Measurements from ENCODE around the gene SLAMF1. TPM values are rescaled to one million over a fixed set of nuclear protein-coding genes. Genes with fewer than 3 reads are reported as not detected.
"Not testable (repeated sequence)": the region's sequence is repeated elsewhere in the genome, so short reads cannot be mapped to it uniquely, and the experiment has no call there.

The SLAMF1 gene
- total RNA-seq, 3 donors from 2014 or later (not counting 1 experiment from before 2014, with no cell fraction given): 1.1 to 3.5 (median 2.1) TPM

GRCh38 chr1:160560806-160561205, 86.0 kb downstream of the SLAMF1 start:
- Mint-ChIP-seq H3K36me3 (peaks cover 25% of the 10 kb centered on the region), H3K27ac (peak overlapping the region; percentile 14 to 45), H3K27me3 (ENCODE audit: low read depth in 2 of 2) (no peaks in the 10 kb centered on the region), H3K9me3 (peaks cover 2 to 5% of the 10 kb centered on the region in 2 donors), H3K4me3 (peak overlapping the region; percentile 32), H3K4me1 (peaks cover 48 to 50% of the 10 kb centered on the region in 2 donors)
- H3K27me3 ChIP-seq (ENCODE audit: control insufficient read depth, insufficient read depth, low read length): no peaks in the 10 kb centered on the region
- H3K9me3 ChIP-seq (ENCODE audit: control insufficient read depth, insufficient read depth, low read length): no peaks in the 10 kb centered on the region
- H3K4me3 ChIP-seq (ENCODE audit: low read length): no peak overlapping the region
- H3K27ac ChIP-seq (ENCODE audit: low read length): no peak overlapping the region
- no peaks in the 10 kb centered on the region for H3K36me3 ChIP-seq (ENCODE audit: control insufficient read depth, insufficient read depth, low read length)
- no peak for TF ChIP-seq CTCF (IDR thresholded peaks at IDR 0.05)
- DNase-seq: no peak
- H3K4me1 ChIP-seq (ENCODE audit: control insufficient read depth, insufficient read depth, low read length): peaks cover 13% of the 10 kb centered on the region
- no peak for ATAC-seq
- intact Hi-C loops (cut with micrococcal nuclease): loop anchor here (10.0 kb wide), 1 partner anchor 46 kb away; no protein-coding TSS in a partner anchor

GRCh38 chr1:160560045-160560705, 86.7 kb downstream of the SLAMF1 start:
- Mint-ChIP-seq H3K4me3 (peak overlapping the region; percentile 18), H3K9me3 (peaks cover 2 to 5% of the 10 kb centered on the region in 2 donors), H3K4me1 (peaks cover 44 to 46% of the 10 kb centered on the region in 2 donors), H3K27me3 (ENCODE audit: low read depth in 2 of 2) (no peaks in the 10 kb centered on the region), H3K36me3 (peaks cover 25% of the 10 kb centered on the region), H3K27ac (peak overlapping the region; percentile 68 to 73)
- intact Hi-C loops (cut with micrococcal nuclease): loop anchor here (10.0 kb wide), 1 partner anchor 45 kb away; no protein-coding TSS in a partner anchor
- TF ChIP-seq CTCF (IDR thresholded peaks at IDR 0.05): no peak
- Histone ChIP-seq H3K36me3 (ENCODE audit: control insufficient read depth, insufficient read depth, low read length) (no peaks in the 10 kb centered on the region), H3K4me1 (ENCODE audit: control insufficient read depth, insufficient read depth, low read length) (peaks cover 13% of the 10 kb centered on the region), H3K9me3 (ENCODE audit: control insufficient read depth, insufficient read depth, low read length) (no peaks in the 10 kb centered on the region), H3K27me3 (ENCODE audit: control insufficient read depth, insufficient read depth, low read length) (no peaks in the 10 kb centered on the region), H3K27ac (ENCODE audit: low read length) (peak overlapping the region; percentile 11), H3K4me3 (ENCODE audit: low read length) (no peak overlapping the region)
- ATAC-seq: no peak
- DNase-seq: peak in 1 of 2 donors; percentile 52
- 67% methylated on average over 4 of the region's 4 CpGs for WGBS (ENCODE audit: insufficient coverage)

- H3K9me3 Mint-ChIP-seq; H3K4me3 ChIP-seq (ENCODE audit: low read length); H3K9me3 ChIP-seq (ENCODE audit: control insufficient read depth, insufficient read depth, low read length); H3K36me3 ChIP-seq (ENCODE audit: control insufficient read depth, insufficient read depth, low read length); H3K27me3 ChIP-seq (ENCODE audit: control insufficient read depth, insufficient read depth, low read length); intact Hi-C loops (cut with micrococcal nuclease); H3K27me3 Mint-ChIP-seq (ENCODE audit: low read depth in 2 of 2): not testable (repeated sequence)
- ATAC-seq (peak; percentile 46 to 68 (median 63)), DNase-seq (peak in 1 of 2 donors; percentile 44)
- peaks cover 13% of the 10 kb centered on the region for H3K4me1 ChIP-seq (ENCODE audit: control insufficient read depth, insufficient read depth, low read length)
- H3K27ac ChIP-seq (ENCODE audit: low read length): peak overlapping the region; percentile 64
- WGBS (ENCODE audit: insufficient coverage): 60% methylated on average over 3 of the region's 3 CpGs
- peak overlapping the region; percentile 68 to 73 for H3K27ac Mint-ChIP-seq
- H3K4me1 Mint-ChIP-seq: peaks cover 37 to 40% of the 10 kb centered on the region in 2 donors
- peaks cover 25% of the 10 kb centered on the region for H3K36me3 Mint-ChIP-seq
- peak overlapping the region; percentile 32 for H3K4me3 Mint-ChIP-seq
Measured at GRCh38 chr1:160559437-160559836, 87.4 kb downstream of the SLAMF1 start.

- peaks cover 2 to 5% of the 10 kb centered on the region in 2 donors for H3K9me3 Mint-ChIP-seq
- ATAC-seq (peak in 1 of 3 donors; percentile 5), DNase-seq (peak in 1 of 2 donors; percentile 57)
- Histone ChIP-seq H3K4me3 (ENCODE audit: low read length) (no peak overlapping the region), H3K36me3 (ENCODE audit: control insufficient read depth, insufficient read depth, low read length) (no peaks in the 10 kb centered on the region), H3K4me1 (ENCODE audit: control insufficient read depth, insufficient read depth, low read length) (peaks cover 13% of the 10 kb centered on the region), H3K27ac (ENCODE audit: low read length) (peak overlapping the region; percentile 64), H3K9me3 (ENCODE audit: control insufficient read depth, insufficient read depth, low read length) (no peaks in the 10 kb centered on the region), H3K27me3 (ENCODE audit: control insufficient read depth, insufficient read depth, low read length) (no peaks in the 10 kb centered on the region)
- WGBS (ENCODE audit: insufficient coverage): 48% methylated on average over 4 of the region's 4 CpGs
- peak overlapping the region; percentile 68 to 73 for H3K27ac Mint-ChIP-seq
- intact Hi-C loops (cut with micrococcal nuclease): no loop called here
- H3K4me1 Mint-ChIP-seq: peaks cover 35 to 38% of the 10 kb centered on the region in 2 donors
- peaks cover 25% of the 10 kb centered on the region for H3K36me3 Mint-ChIP-seq
- TF ChIP-seq CTCF (IDR thresholded peaks at IDR 0.05): no peak
- H3K4me3 Mint-ChIP-seq: peak overlapping the region; percentile 78
- no peaks in the 10 kb centered on the region for H3K27me3 Mint-ChIP-seq (ENCODE audit: low read depth in 2 of 2)
Measured at GRCh38 chr1:160558660-160559380, 88.0 kb downstream of the SLAMF1 start.
